NAMALWA (cell line): Measurements from ENCODE around the gene FDX2.
"Not testable (repeated sequence)": the region's sequence is repeated elsewhere in the genome, so short reads cannot be mapped to it uniquely, and the experiment has no call there.

Source experiments
- DNase-seq: peaks from one replicate; pipeline ENCODE4 v3.0.0-alpha.2; 2015; ENCODE audit warnings: low spot score

FDX2 gene

GRCh38 chr19:10315335-10316214, at the start of gene FDX2:
Gene FDX2, minus strand, starts transcription at chr19:10316015. Its CDS starts 19 bp downstream, at chr19:10315996.
- peak; percentile 90 for DNase-seq

GRCh38 chr19:10365518-10365917, 49.7 kb upstream of the FDX2 start:
- no peak for DNase-seq

- no peak for DNase-seq
These were observed 48.8 kb upstream of the FDX2 start for GRCh38 chr19:10364644-10365043.

- no peak for DNase-seq
These were observed 48.0 kb upstream of the FDX2 start for GRCh38 chr19:10363789-10364281.

DNA sequence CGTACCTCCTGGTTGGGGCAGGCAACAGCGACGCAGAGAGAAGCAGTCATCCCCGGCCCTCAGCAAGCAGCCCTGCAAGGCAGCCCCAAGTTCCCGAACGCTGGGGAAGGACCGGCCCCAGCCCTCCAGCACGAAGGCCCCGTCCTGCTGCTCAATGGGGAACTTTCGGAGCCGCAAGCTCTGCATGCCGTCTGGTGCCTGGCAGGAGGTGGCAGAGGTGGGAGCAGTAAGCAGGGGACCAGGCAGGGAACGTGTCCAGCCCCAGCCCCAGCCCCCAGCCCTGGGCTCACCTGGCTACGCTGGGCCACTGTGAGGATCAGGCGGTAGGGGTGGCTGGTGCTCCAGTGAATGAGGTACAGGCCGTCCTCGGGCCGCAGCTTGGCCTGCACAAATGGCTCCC, 46.4 kb upstream of the FDX2 start:
- DNase-seq: no peak

- DNase-seq: no peak
These were observed 45.8 kb upstream of the FDX2 start for GRCh38 chr19:10361569-10362011.

GRCh38 chr19:10356431-10356830, 40.6 kb upstream of the FDX2 start:
- DNase-seq: no peak

- peak; percentile 88 for DNase-seq
These were observed 38.1 kb upstream of the FDX2 start for GRCh38 chr19:10353793-10354391.

GRCh38 chr19:10352764-10353671, 37.2 kb upstream of the FDX2 start:
- no peak for DNase-seq

- DNase-seq: no peak
These were observed 30.7 kb upstream of the FDX2 start for GRCh38 chr19:10346509-10346908.

DNA sequence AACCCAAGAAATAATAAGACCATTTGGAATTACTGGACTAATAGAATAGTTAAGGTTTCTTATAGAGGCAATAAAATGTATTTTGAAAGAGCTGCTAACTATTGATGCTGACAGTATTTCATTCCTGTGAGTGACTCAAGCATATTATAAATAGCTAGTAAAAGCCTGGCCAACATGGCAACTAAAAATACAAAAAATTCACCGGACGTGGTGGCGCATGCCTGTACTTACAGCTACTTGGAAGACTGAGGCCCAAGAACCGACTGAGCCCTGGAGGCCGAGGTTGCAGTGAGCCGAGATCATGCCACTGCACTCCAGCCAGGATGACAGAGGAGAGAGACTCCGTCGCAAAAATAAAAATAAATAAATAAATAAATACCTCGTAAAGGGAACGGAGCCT, 29.0 kb upstream of the FDX2 start:
- no peak for DNase-seq

DNA sequence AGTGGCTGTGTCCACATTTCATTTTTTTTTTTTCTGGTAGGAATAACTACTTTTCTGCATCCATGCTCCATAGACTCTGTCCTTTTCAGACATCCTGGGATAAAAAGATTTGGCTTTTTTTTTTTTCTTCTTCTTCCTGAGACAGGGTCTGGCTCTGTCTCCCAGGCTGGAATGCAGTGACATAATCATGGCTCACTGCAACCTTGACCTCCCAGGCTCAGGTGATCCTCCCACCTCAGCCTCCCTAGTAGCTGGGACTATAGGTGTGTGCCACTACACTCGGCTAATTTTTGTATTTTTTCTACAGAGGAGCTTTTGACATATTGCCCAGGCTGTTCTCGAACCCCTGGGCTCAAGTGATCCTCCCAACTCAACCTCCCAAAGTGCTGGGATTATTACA, 27.7 kb upstream of the FDX2 start:
- DNase-seq: no peak

GRCh38 chr19:10339977-10340376, 24.2 kb upstream of the FDX2 start:
- no peak for DNase-seq

DNA sequence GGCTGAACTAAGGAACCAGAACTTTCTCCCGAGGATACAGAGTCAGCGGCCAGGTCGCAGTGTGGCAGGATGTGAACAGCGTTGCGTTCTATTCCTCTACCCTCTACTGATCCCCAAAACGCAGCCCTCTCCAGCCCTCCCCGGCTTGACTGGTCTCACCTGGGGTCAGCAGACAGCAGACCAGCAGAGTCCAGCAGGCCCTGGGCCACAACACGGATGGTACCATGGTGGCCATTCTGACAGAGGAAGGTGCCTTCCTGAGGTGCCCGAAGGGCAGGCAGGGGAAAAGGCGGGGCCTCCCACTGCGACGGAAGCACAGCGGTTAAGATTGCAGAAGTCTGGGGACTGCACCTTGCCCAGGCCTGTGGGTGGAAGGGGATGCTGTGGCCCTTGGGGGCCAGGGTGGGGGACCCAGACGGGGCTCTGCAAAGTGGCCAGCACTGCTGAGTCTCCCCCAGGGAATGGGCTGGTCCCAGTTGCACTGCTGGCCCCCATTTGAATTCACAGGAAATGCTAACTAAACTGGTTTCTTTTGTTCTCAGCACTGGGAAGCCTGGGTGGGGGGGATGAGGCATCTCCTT, 23.7 kb upstream of the FDX2 start, which contains the start of gene ICAM3:
ICAM3 (minus strand) TSS at position 245 of the 581 bp plus-strand sequence; CDS start at position 235, 10 bp downstream.
- DNase-seq: peak; percentile 67

- DNase-seq: no peak
These were observed 23.1 kb upstream of the FDX2 start for GRCh38 chr19:10338940-10339339.

DNA sequence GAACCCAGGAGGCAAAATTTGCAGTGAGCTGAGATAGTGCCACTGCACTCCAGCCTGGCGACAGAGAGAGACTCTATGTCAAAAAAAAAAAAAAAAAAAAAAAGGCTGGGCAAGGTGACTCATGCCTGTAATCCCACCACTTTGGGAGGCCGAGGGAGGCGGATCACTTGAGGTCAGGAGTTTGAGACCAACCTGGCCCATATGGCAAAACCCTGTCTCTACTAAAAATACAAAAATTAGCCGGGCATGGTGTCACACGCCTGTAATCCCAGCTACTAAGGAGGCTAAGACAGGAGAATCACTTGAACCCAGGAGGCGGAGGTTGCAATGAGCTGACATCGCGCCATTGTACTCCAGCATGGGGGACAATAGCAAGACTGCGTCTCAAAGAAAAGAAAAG, 20.9 kb upstream of the FDX2 start:
- DNase-seq: not testable (repeated sequence)

DNA sequence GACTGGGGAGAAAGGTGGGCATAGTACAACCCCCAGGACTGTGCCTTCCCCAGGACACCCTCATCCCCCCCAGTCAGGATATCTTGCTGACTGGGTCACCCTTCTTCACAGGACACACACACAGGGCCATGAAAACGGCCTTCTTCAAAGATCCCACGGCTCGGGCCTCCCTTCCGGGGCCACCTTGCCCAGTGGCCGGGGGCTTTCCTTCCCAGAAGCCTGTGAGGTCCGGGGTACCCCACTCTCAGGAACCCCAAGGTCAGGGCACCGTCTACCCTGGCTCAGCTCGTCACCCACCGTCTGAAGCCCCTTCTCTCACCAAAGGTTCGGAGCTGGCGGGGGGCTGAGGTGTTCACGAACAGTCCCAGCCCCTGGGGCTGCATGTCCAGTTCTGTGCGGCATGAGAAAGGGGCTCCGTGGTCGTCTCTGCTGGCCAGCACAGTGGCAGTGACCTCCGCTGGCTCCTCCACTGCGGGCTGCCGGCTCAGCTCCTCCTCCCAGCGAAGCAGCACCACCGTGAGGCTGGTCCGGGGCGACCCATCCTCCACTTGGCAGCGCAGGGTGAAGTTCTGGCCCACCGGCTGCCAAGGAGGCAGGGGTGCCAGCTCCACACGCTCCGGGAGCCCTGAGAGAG, 19.7 kb upstream of the FDX2 start:
- DNase-seq: no peak

DNA sequence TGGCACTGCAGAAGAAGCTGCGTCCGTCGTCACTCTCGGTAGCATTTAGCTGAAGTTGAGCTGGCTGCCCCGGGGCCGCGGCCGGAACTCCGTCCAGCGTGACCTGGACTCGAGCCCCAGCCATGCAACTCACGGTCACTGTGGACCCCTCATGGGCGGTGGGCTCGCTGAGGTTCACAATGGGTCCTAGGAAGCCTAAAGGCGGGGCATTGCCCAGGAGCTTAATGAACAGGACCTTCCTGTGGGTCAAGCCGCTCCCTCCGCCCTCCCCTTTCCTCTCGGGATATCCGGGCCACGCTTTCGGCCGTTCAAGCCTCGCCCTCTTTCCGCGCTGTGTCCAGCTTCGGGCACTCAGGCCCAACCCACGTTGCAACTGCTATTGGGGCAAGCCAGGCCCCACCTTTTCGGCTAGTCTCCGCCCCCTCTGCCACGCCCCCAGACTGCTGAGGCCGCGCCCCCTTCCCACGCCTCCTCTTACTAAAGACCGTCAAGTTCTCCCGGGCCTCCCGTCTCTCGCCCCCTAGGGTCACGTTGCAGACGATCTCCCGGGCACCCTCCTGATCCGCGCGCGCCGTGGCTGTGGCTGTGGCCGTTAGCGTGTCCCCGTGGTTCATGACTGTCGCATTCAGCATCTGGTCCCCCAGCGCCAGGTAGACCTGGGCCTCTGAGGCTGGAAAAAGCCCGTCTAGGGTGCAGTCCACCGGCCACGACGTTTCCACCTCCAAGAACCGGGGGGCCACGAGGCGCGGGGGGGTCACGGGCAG, 19.0 kb upstream of the FDX2 start:
- peak; percentile 77 for DNase-seq

- DNase-seq: no peak
These were observed 18.2 kb upstream of the FDX2 start for GRCh38 chr19:10333758-10334587.
